K562 (cell line): ENCODE measurements around the gene HADH. TPM values are rescaled to one million over a fixed set of nuclear protein-coding genes. Genes with fewer than 3 reads are reported as not detected.

Experiments
- HSF4 ChIP-seq: fragments of 250-450 bp; sonication (Bioruptor Pico); IDR thresholded peaks from 2 replicates; pipeline ENCODE4 v2.1.2; 2022; ENCODE audit warnings: mild to moderate bottlenecking, moderate library complexity, borderline replicate concordance
- MTA2 ChIP-seq: fragments of 450-650 bp; IDR thresholded peaks from 2 replicates; pipeline ENCODE4 v1.6.1; 2016; ENCODE audit warnings: low read depth
- SRF ChIP-seq, 2 experiments: fragments of 250-450, 450-650 bp in 1 of 2; sonication (Bioruptor Pico) in 1 of 2; sonication (generic) in 1 of 2; formaldehyde crosslinking; IDR thresholded peaks; 2 replicates each; pipeline versions ENCODE4 v1.5.0 to v1.5.1; 2020 to 2022; ENCODE audit warnings: mild to moderate bottlenecking in 1 of 2, missing genetic modification reagents in 1 of 2
- TEAD4 ChIP-seq, 2 experiments: sonication (generic) in 1 of 2; formaldehyde crosslinking in 1 of 2; IDR thresholded peaks; 2 replicates each; pipeline versions ENCODE4 v1.6.1 to v1.8.0; 2012 to 2022; ENCODE audit warnings: borderline replicate concordance in 1 of 2, inconsistent platforms in 1 of 2, low read length in 1 of 2, mild to moderate bottlenecking in 1 of 2, missing genetic modification reagents in 1 of 2
- WHSC1 ChIP-seq: IDR thresholded peaks from one replicate; pipeline ENCODE4 v1.6.1; 2012; ENCODE audit warnings: low read length, control low read depth, inconsistent platforms
- ZNF316 ChIP-seq: fragments of 450-650 bp; IDR thresholded peaks from 2 replicates; pipeline ENCODE4 v1.6.1; 2016
- polyA plus RNA-seq, 8 experiments: library from polyadenylated mRNA; depleted of rRNA in 4 of 8; stranded (reverse) in 5 of 8; unstranded in 3 of 8; fragments of >200 nt; fragmentation: Nextera tagmentation in 2 of 8; fragmentation: Illumina TruSeq in 1 of 8; extraction: Ambion mirVana in 2 of 8; extraction: Trizol in 1 of 8; gene quantifications; 2 replicates each; pipeline versions ENCODE4 v1.2.1 to v1.2.3, GENCODE V29; 2011 to 2014; ENCODE audit warnings: inconsistent platforms in 1 of 8, missing spikeins in 1 of 8
- total RNA-seq, 7 experiments: library from RNA; depleted of rRNA in 6 of 7; stranded (reverse); fragments of >200 nt in 6 of 7; fragmentation: Illumina TruSeq in 2 of 7; extraction: Trizol in 2 of 7; gene quantifications; 2 replicates each; pipeline versions ENCODE4 v1.2.1 to v1.2.3, GENCODE V29; 2011 to 2021; ENCODE audit warnings: low replicate concordance in 1 of 7
- TF ChIP-seq, protein P1 (sequence below): IDR thresholded peaks from 3 replicates; pipeline ENCODE4 v1.6.1; 2011; ENCODE audit warnings: borderline replicate concordance, mild to moderate bottlenecking; ENCODE audit not compliant: insufficient read length, insufficient read depth
- TF ChIP-seq, protein P2 (sequence below): fragments of 250-450 bp; sonication (Bioruptor Pico); IDR thresholded peaks from 2 replicates; pipeline ENCODE4 v1.4.0; 2020

The HADH gene
- total and polyA plus RNA-seq, 9 of the 15 experiments (the other 6 are each of a cell fraction or from before 2014, with no cell fraction given) = 9.4 to 73.3 (median 32.8) TPM

DNA sequence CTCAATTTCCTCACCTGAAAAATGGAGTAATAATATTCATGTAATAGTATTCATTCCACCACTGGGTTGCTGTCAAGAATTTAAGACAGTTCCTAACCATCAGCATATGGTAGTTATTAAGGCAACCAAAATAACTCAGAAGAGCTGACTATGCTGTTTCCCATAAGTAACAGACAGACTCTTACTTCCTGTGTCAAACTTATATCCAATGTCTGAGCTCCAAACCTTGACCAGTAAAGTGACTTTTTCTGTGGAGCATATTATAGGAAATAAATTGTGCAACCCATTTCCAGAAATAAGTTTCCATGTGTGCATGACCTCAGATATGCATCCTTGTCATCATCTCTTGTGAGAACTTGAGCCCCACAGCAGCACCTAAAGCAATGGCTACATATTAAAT lies 78.8 kb downstream of the HADH start (continued):
- TF ChIP-seq, protein P1, sequence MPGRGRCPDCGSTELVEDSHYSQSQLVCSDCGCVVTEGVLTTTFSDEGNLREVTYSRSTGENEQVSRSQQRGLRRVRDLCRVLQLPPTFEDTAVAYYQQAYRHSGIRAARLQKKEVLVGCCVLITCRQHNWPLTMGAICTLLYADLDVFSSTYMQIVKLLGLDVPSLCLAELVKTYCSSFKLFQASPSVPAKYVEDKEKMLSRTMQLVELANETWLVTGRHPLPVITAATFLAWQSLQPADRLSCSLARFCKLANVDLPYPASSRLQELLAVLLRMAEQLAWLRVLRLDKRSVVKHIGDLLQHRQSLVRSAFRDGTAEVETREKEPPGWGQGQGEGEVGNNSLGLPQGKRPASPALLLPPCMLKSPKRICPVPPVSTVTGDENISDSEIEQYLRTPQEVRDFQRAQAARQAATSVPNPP = no peak
- TF ChIP-seq SRF (CRISPR knock-in tag; IDR thresholded peaks at IDR 0.05) (no peak), HSF4 (no peak), WHSC1 (no peak), ZNF316 (peak; percentile 74), TEAD4 (IDR thresholded peaks at IDR 0.05; ENCODE audit: low read length) (no peak), TEAD4 (CRISPR knock-in tag; IDR thresholded peaks at IDR 0.05; ENCODE audit: borderline replicate concordance) (no peak), MTA2 (no peak)
- TF ChIP-seq, protein P2, sequence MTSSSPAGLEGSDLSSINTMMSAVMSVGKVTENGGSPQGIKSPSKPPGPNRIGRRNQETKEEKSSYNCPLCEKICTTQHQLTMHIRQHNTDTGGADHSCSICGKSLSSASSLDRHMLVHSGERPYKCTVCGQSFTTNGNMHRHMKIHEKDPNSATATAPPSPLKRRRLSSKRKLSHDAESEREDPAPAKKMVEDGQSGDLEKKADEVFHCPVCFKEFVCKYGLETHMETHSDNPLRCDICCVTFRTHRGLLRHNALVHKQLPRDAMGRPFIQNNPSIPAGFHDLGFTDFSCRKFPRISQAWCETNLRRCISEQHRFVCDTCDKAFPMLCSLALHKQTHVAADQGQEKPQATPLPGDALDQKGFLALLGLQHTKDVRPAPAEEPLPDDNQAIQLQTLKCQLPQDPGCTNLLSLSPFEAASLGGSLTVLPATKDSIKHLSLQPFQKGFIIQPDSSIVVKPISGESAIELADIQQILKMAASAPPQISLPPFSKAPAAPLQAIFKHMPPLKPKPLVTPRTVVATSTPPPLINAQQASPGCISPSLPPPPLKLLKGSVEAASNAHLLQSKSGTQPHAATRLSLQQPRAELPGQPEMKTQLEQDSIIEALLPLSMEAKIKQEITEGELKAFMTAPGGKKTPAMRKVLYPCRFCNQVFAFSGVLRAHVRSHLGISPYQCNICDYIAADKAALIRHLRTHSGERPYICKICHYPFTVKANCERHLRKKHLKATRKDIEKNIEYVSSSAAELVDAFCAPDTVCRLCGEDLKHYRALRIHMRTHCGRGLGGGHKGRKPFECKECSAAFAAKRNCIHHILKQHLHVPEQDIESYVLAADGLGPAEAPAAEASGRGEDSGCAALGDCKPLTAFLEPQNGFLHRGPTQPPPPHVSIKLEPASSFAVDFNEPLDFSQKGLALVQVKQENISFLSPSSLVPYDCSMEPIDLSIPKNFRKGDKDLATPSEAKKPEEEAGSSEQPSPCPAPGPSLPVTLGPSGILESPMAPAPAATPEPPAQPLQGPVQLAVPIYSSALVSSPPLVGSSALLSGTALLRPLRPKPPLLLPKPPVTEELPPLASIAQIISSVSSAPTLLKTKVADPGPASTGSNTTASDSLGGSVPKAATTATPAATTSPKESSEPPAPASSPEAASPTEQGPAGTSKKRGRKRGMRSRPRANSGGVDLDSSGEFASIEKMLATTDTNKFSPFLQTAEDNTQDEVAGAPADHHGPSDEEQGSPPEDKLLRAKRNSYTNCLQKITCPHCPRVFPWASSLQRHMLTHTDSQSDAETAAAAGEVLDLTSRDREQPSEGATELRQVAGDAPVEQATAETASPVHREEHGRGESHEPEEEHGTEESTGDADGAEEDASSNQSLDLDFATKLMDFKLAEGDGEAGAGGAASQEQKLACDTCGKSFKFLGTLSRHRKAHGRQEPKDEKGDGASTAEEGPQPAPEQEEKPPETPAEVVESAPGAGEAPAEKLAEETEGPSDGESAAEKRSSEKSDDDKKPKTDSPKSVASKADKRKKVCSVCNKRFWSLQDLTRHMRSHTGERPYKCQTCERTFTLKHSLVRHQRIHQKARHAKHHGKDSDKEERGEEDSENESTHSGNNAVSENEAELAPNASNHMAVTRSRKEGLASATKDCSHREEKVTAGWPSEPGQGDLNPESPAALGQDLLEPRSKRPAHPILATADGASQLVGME (CRISPR knock-in tag) = no peak
